ENCODE results near the gene CSTA.

The CSTA gene

GRCh38 chr3:122356402-122356801 is 31.4 kb downstream of the CSTA start:
- Histone ChIP-seq H3K27ac (replicated peaks) (no peak overlapping the region), H3K4me3 (replicated peaks; ENCODE audit: insufficient read depth, low read length) (no peak overlapping the region), H3K27me3 (ENCODE audit: insufficient read depth, poor library complexity, severe bottlenecking) (no peaks in the 10 kb centered on the region)
- peak in 1 of 2 experiments; percentile 52 for DNase-seq (ENCODE audit: low read depth in 1 of 2, low spot score in 1 of 2)
- TF ChIP-seq, protein P1, sequence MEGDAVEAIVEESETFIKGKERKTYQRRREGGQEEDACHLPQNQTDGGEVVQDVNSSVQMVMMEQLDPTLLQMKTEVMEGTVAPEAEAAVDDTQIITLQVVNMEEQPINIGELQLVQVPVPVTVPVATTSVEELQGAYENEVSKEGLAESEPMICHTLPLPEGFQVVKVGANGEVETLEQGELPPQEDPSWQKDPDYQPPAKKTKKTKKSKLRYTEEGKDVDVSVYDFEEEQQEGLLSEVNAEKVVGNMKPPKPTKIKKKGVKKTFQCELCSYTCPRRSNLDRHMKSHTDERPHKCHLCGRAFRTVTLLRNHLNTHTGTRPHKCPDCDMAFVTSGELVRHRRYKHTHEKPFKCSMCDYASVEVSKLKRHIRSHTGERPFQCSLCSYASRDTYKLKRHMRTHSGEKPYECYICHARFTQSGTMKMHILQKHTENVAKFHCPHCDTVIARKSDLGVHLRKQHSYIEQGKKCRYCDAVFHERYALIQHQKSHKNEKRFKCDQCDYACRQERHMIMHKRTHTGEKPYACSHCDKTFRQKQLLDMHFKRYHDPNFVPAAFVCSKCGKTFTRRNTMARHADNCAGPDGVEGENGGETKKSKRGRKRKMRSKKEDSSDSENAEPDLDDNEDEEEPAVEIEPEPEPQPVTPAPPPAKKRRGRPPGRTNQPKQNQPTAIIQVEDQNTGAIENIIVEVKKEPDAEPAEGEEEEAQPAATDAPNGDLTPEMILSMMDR (IDR thresholded peaks at IDR 0.05; ENCODE audit: insufficient read depth, low read length) = peak; percentile 25
- TF ChIP-seq REST (IDR thresholded peaks at IDR 0.05; ENCODE audit: insufficient replicate concordance, low read depth) = no peak
- no peak for TF ChIP-seq GABPA (IDR thresholded peaks at IDR 0.05; ENCODE audit: low read depth)

DNA sequence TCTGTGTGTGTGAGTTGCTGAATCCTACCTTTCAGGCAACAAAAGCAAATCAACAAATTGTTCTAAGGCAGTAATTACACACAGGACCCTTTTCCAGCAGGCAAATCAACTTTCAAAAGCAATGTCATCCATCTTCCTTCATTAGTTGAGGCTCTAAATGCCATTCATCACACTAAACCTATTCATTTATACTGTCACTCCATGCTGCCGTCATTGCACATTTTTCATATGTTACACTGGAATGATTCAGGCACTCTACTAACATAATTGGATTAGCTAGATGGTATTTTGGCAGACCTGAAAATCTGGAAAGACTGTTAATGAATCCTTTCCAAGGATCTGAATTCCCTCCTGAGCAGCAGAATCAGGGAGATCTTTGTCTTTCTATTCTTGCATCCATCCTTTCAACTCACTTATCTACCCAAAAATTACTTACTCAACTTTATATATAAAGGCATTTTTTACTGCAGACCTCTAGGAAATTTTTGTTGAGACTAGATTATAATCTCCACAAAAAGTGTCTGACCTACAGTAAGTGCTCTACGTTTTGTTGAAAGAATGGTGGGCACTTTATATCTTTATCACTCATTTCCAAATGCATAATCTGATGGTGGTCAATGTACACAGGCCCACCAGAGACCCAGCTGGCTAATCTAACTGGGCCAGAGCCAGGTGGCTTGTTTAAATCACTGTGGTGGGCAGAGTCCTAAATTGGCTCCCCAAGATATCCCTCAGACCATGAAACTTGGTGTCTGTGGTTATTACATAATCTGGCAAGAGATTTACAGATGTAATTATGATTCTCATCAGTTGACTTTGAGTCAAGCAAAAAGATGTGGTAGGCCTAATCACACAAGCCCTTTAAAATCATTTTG is 33.0 kb downstream of the CSTA start:
- Histone ChIP-seq H3K4me3 (replicated peaks; ENCODE audit: insufficient read depth, low read length) (no peak overlapping the region), H3K27ac (replicated peaks) (no peak overlapping the region), H3K27me3 (ENCODE audit: insufficient read depth, poor library complexity, severe bottlenecking) (no peaks in the 10 kb centered on the region)
- DNase-seq (ENCODE audit: low read depth in 1 of 2, low spot score in 1 of 2) = no peak
- TF ChIP-seq SPI1 (IDR thresholded peaks at IDR 0.05; ENCODE audit: borderline replicate concordance, low read depth) (no peak), GABPA (IDR thresholded peaks at IDR 0.05; ENCODE audit: low read depth) (no peak), POLR2AphosphoS5 (IDR thresholded peaks at IDR 0.05; ENCODE audit: low read depth) (no peak; the same call in 1 of the 2 replicates), REST (IDR thresholded peaks at IDR 0.05; ENCODE audit: insufficient replicate concordance, low read depth) (no peak)
- TF ChIP-seq, protein P1 (IDR thresholded peaks at IDR 0.05; ENCODE audit: insufficient read depth, low read length) = no peak

DNA sequence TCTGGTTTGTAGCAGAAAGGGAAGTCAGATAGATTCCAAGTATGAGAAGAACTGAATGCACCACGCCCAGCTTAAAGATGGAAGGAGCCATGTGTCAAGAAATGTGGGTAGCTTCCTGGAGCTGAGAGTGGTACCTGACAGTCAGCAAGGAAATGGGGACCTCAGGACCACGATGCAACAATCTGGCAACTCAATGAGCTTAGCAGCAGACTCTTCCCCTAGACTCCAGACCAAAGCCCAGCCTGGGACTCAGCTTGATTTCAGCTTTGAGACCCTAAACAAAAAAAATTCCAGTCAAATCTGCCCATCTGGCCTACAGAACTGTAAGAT is 33.6 kb downstream of the CSTA start:
- Histone ChIP-seq H3K27me3 (ENCODE audit: insufficient read depth, poor library complexity, severe bottlenecking) (no peaks in the 10 kb centered on the region), H3K27ac (replicated peaks) (no peak overlapping the region), H3K4me3 (replicated peaks; ENCODE audit: insufficient read depth, low read length) (no peak overlapping the region)
- TF ChIP-seq, protein P1 (IDR thresholded peaks at IDR 0.05; ENCODE audit: insufficient read depth, low read length) = no peak
- no peak for TF ChIP-seq REST (IDR thresholded peaks at IDR 0.05; ENCODE audit: insufficient replicate concordance, low read depth)
- no peak for TF ChIP-seq SPI1 (IDR thresholded peaks at IDR 0.05; ENCODE audit: borderline replicate concordance, low read depth)
- peak; percentile 12; the same call in 1 of the 2 replicates for TF ChIP-seq POLR2AphosphoS5 (IDR thresholded peaks at IDR 0.05; ENCODE audit: low read depth)
- peak in 1 of 2 experiments; percentile 39 for DNase-seq (ENCODE audit: low read depth in 1 of 2, low spot score in 1 of 2)

All from HL-60 (cell line).